ENCODE results near the gene LBHD2.
"Not testable (repeated sequence)": the region's sequence is repeated elsewhere in the genome, so short reads cannot be mapped to it uniquely, and the experiment has no call there.

Gene LBHD2

DNA sequence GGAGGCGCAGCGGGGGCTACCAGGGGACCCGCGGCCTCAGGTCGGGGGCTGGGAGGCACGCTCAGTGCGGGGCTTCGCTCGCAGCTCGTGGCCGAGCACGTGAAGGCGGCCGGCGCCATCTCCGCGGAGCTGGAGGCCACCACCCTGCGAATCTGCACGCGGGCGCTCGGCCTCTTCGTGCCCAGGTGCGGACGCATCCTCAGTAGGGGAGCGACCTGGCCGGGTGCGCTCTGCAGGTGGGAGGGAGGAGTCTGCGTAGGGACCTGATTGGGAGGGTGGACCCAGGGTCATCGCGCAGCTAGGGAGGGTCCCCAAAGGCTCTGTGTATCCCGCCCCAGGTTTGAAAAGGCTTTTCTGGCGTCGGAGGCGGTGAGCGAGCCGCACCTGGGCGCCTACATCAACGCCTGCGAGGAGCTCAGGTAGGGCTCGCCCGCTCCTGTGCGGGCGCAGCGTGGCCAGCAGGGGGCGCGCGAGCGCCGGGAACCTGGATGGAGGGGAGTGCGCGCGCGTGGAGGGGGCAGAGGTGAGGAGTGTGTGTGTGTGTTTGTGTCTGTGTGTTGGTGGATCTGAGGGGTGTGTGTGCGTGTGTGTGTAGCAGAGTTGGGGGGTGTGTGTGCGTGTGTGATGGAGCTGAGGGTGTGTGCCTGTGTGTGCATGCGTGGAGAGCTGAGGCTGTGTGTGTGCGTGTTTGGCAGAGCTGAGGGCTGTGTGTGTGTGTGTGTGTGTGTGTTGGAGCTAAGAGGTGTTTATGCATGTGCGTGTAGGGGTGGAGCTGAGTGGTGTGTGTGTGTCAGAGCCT is 20.8 kb downstream of the LBHD2 start:
- peak; percentile 53 to 70 for DNase-seq (ENCODE audit: low read depth in 2 of 2)

DNA sequence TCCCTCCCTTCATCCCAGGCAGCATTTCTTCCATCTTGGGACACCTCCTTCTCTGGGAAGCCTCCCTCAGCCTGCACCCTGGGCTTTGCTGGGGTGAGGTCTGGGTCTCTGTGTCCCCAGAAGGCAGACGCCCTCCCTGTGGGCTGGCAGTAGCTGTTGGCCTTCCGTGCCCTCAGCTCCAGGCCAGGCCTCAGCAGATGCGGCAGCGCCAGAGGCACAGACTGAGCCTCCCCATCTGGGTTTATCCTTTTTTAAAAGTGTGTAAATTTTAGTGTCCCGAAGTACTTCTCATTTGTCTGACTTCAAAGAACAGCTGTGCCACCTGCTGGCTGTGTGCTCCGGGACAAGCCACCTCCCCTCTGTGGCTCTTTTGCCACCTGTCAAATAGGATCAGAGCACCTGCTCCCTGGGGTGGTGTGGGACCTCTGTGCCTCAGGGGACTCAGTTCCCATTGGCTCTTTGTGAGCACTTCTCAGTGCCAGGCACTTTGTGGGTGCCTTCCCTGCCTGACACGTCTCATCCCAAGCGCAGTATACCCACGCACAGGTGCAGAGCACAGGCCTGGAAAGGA is 21.7 kb downstream of the LBHD2 start:
- no peak for DNase-seq (ENCODE audit: low read depth in 2 of 2)

GRCh38 chr14:103107455-103107854 is 23.4 kb downstream of the LBHD2 start:
- no peak for DNase-seq (ENCODE audit: low read depth in 2 of 2)

GRCh38 chr14:103107941-103108748 is 24.1 kb downstream of the LBHD2 start:
- DNase-seq (ENCODE audit: low read depth in 2 of 2), result no peak

GRCh38 chr14:103108749-103109207 is 24.8 kb downstream of the LBHD2 start:
- DNase-seq (ENCODE audit: low read depth in 2 of 2), result no peak

- no peak for DNase-seq (ENCODE audit: low read depth in 2 of 2)
Measured at GRCh38 chr14:103109535-103110441, 25.8 kb downstream of the LBHD2 start.

GRCh38 chr14:103110681-103111231 is 26.7 kb downstream of the LBHD2 start:
- no peak for DNase-seq (ENCODE audit: low read depth in 2 of 2)

DNA sequence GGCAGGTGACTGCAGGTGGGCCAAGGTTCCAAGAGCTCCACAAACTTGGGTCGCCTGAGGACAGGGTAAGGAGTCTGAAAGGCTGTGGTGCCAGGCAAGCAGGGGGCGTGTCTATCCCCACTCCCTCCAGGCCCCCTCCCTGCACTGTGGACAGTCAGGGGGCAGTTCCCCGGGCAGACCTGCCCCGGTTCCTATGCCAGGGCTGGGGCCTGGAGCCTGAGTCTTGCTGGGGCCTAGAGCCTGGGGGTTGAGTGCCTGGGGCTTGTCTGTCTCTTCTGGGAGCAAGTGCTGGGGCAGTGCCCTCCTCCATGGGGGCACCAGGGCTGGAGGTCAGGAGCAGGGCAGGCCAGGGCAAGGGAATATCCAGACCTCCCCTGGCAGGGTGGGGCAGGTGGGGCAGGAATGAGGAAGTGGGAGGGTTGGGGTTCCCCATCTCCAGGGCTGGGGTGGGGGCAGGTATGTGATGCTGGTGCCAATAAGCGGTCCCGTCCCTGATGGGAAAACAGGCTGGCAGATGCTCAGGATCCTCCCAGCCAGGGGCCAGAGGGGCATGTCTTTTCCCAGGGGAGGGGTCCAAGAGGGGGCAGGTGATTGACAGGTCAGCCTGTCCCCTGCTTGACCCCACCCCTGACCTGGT is 27.3 kb downstream of the LBHD2 start:
- DNase-seq (ENCODE audit: low read depth in 2 of 2), result no peak

- no peak for DNase-seq (ENCODE audit: low read depth in 2 of 2)
Measured at GRCh38 chr14:103112400-103113243, 28.6 kb downstream of the LBHD2 start.

DNA sequence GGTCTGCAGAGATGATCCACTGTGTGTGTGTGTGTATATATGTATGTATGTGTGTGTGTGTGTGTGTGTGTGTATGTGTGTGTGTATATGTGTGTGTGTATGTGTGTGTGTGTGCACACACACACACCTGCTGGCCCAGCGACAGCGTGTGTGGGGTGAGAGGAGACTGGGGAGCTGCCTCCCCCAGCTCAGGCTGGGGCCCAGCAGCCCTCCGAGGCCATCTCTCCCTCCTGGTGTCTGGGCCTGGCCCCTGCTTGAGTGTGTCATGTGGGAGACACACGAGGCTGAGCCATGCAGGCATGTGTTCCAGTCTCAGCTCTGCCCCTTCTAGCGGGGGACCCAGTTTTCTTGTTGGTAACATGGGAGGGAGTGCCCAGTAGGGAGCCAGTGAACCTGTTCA is 29.3 kb downstream of the LBHD2 start:
- DNase-seq (ENCODE audit: low read depth in 2 of 2), result no peak

DNA sequence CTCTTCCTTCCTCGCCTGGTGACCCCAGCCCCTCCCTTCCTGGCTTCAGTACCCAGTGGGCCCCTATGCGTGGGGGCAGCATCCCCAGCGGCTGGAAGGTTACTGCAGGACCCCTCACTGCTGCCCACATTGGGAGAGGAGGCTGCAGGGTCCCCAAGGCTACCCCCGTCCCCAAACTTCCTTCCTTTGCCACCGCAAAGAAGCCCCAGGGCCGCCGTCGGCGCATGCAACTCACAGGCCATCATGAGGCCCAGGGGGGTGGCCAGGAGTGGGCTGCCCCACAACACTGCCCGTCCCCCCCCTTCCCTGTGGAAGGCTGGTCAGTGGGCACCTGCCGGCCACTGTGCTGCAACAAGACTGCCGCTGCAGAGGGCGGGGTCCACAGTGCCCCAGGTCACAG is 29.8 kb downstream of the LBHD2 start:
- no peak for DNase-seq (ENCODE audit: low read depth in 2 of 2)

DNA sequence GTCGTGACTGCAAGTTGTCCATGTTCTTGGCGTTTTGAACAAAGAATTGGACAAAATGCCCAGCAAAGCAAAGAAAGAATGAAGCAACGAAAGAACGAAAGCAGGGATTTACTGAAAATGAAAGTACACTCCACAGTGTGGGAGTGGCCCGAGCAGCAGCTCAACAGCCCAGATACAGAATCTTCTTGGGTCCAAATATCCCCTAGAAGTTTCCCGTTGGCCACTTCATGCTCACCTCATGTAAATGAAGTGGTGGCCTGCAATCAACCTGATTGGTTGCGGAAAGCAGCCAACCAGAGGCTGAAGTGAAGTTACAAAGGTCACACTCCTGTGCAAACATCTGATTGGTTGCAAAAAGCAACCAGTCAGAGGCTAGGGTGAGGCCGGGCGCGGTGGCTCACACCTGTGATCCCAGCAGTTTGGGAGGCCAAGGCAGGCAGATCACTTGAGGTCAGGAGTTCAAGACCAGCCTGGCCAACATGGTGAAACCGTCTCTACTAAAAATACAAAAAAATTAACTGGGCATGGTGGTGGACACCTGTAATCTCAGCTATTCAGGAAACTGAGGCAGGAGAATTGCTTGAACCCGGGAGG is 31.2 kb downstream of the LBHD2 start:
- not testable (repeated sequence) for DNase-seq (ENCODE audit: low read depth in 2 of 2)

- DNase-seq (ENCODE audit: low read depth in 2 of 2), result no peak
Measured at GRCh38 chr14:103115845-103116572, 32.0 kb downstream of the LBHD2 start.

- DNase-seq (ENCODE audit: low read depth in 2 of 2), result no peak
Measured at GRCh38 chr14:103116636-103117035, 32.6 kb downstream of the LBHD2 start.

DNA sequence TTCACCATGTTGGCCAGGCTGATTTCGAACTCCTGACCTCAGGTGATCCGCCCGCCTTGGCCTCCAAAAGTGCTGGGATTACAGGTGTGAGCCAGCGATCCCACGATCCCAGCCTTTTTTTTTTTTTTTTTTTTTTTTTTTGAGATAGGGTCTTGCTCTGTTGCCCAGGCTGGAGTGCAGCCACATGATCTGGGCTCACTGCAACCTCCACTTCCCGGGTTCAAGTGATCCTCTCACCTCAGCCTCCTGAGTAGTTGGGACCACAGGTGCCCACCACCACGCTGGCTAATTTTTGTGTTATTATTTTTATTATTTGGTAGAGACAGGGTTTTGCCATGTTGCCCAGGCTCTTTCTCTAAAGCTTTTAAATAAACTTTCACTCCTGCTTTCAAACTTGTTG is 33.5 kb downstream of the LBHD2 start:
- DNase-seq (ENCODE audit: low read depth in 2 of 2), result not testable (repeated sequence)

- DNase-seq (ENCODE audit: low read depth in 2 of 2), result no peak
Measured at GRCh38 chr14:103118018-103118662, 34.1 kb downstream of the LBHD2 start.

DNA sequence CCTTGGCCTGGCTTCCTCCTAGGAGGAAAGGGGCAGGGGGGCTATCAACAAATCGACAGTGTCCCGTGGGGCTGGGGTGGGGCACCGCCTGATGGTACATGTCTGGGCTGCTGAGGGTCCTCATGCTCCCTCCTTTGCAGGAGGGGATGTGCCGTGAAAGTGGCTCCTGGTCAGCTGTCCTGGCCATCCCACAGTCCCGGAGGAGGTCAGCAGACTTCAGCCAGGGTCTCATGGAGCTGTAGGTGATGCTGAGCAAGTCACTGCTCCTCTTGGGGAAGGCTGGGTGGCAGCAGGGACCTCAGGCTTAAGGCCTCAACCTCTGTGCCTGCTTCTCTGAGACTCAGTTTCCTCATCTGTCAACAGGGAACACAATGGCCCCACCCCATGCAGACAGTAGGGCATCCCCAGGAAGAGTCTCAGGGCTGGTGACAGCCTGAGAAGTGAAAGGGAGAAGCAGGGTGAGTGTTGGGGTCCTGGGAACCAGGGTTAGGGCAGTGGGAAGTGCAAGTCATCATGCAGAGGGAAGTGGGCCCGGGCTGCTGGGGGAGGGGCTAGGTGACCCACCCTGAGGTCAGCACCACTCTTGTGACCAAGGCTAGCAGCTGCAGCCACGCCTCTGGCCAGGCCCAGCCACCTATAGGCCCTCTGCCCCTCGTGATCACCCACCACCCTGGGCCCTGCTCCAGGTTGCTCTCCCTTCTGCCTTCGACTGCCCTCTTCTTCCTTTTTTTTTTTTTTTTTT is 34.8 kb downstream of the LBHD2 start:
- no peak for DNase-seq (ENCODE audit: low read depth in 2 of 2)

Data from stimulated activated CD4-positive, alpha-beta T cell treated with anti-CD3 and anti-CD28 coated beads, Interleukin-4, amount 100 ng/mL, for 48 hours (primary cell).